OCI-LY3 (cell line): ENCODE measurements around the gene CEP41.

ENCODE experiments used
- H2AFZ ChIP-seq: fragments of 200-600, 300-600 bp; shearing (Covaris generic); 2 replicates; pipeline ENCODE4 v1.6.0; 2014; ENCODE audit warnings: antibody characterized with exemption, low read depth, low read length
- H3K27ac ChIP-seq: fragments of 200-600, 300-600 bp; sonication (generic); 2 replicates; pipeline ENCODE4 v1.5.1; 2014; ENCODE audit warnings: mild to moderate bottlenecking, low read length, moderate library complexity, mixed read lengths
- H3K27me3 ChIP-seq: fragments of 200-600, 300-600 bp; sonication (generic); 2 replicates; pipeline ENCODE4 v1.6.1; 2014; ENCODE audit warnings: low read depth, low read length, mixed read lengths
- H3K36me3 ChIP-seq: fragments of 200-600, 300-600 bp; sonication (generic); replicated peaks from 2 replicates; pipeline ENCODE3; 2014; ENCODE audit warnings: low read depth, low read length, mixed read lengths
- H3K4me1 ChIP-seq: fragments of 300-600, 200-600 bp; sonication (generic); 2 replicates; pipeline ENCODE4 v1.6.1; 2014; ENCODE audit warnings: low read length, mixed read lengths
- H3K4me2 ChIP-seq: fragments of 200-600, 300-600 bp; sonication (generic); 2 replicates; pipeline ENCODE4 v1.6.1; 2014; ENCODE audit warnings: low read length, mixed read lengths
- H3K4me3 ChIP-seq: fragments of 300-600, 200-600 bp; sonication (generic); 2 replicates; pipeline ENCODE4 v1.5.1; 2014; ENCODE audit warnings: antibody characterized with exemption, mild to moderate bottlenecking, low read length, moderate library complexity
- H3K79me2 ChIP-seq: fragments of 300-600, 200-600 bp; shearing (Covaris generic); 2 replicates; pipeline ENCODE4 v1.6.1; 2014; ENCODE audit warnings: mild to moderate bottlenecking, low read length, mixed read lengths
- H3K9ac ChIP-seq: fragments of 300-600, 200-600 bp; shearing (Covaris generic); 2 replicates; pipeline ENCODE4 v1.6.0; 2014; ENCODE audit warnings: mild to moderate bottlenecking, low read length, moderate library complexity
- H3K9me3 ChIP-seq: fragments of 200-600, 300-600 bp; shearing (Covaris generic); 2 replicates; pipeline ENCODE4 v1.6.1; 2014; ENCODE audit warnings: low read length, mixed read lengths; ENCODE audit not compliant: insufficient read depth
- H4K20me1 ChIP-seq: fragments of 200-600, 300-600 bp; sonication (generic); 2 replicates; pipeline ENCODE4 v1.6.1; 2016; ENCODE audit warnings: low read length, mixed read lengths; ENCODE audit not compliant: insufficient read depth
- CTCF ChIP-seq: fragments of 200-600, 300-600 bp; sonication (generic); IDR thresholded peaks from 2 replicates; pipeline ENCODE4 v1.5.1; 2014; ENCODE audit warnings: antibody characterized with exemption, low read length, low read depth
- EZH2phosphoT487 ChIP-seq: fragments of 200-600 bp; shearing (Covaris generic); IDR thresholded peaks from 2 replicates; pipeline ENCODE4 v1.6.1; 2018; ENCODE audit warnings: antibody characterized with exemption, mixed run types, low read depth

The CEP41 gene

GRCh38 chr7:130362251-130362816 lies 78.5 kb downstream of the CEP41 start:
- no peaks in the 10 kb centered on the region for H3K27me3 ChIP-seq
- peaks cover 12% of the 10 kb centered on the region; the same call in 1 of the 2 replicates for H3K9me3 ChIP-seq
- no peak overlapping the region for H3K4me2 ChIP-seq
- peaks cover 3% of the 10 kb centered on the region; the same call in 1 of the 2 replicates for H3K4me1 ChIP-seq
- TF ChIP-seq EZH2phosphoT487: no peak
- no peak for TF ChIP-seq CTCF
- no peak overlapping the region for H2AFZ ChIP-seq
- no peaks in the 10 kb centered on the region for H3K36me3 ChIP-seq
- no peaks in the 10 kb centered on the region for H4K20me1 ChIP-seq
- H3K27ac ChIP-seq: no peak overlapping the region
- no peaks in the 10 kb centered on the region for H3K79me2 ChIP-seq
- H3K4me3 ChIP-seq: no peak overlapping the region
- no peak overlapping the region for H3K9ac ChIP-seq

DNA sequence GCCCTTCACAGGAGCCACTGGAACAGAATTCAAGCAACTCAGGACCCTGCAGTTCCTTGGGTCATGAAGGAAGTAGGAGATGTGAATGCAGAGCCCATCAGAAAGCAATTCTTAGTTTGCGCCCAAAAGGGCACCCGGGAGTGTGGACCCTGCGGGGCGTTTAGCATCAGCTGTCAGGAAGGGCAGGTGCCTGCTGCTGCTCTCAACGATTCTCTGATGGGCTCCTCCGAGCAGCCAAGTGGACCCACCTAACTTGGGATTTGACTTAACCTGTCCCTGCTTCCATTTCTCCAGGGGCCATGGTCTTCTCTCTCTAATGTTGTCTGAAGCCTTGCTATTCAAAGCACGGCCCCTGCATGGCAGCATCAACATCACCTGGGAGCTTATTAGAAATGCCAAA lies 79.1 kb downstream of the CEP41 start:
- H4K20me1 ChIP-seq: no peaks in the 10 kb centered on the region
- H3K36me3 ChIP-seq: no peaks in the 10 kb centered on the region
- no peak overlapping the region for H3K4me2 ChIP-seq
- H3K9me3 ChIP-seq: peaks cover 12% of the 10 kb centered on the region; the same call in 1 of the 2 replicates
- no peak overlapping the region for H3K27ac ChIP-seq
- H3K79me2 ChIP-seq: no peaks in the 10 kb centered on the region
- H3K4me1 ChIP-seq: peaks cover 3% of the 10 kb centered on the region; the same call in 1 of the 2 replicates
- no peak overlapping the region for H3K4me3 ChIP-seq
- TF ChIP-seq CTCF (no peak), EZH2phosphoT487 (no peak)
- H3K9ac ChIP-seq: no peak overlapping the region
- H3K27me3 ChIP-seq: no peaks in the 10 kb centered on the region
- no peak overlapping the region for H2AFZ ChIP-seq

GRCh38 chr7:130360518-130360917 lies 80.3 kb downstream of the CEP41 start:
- Histone ChIP-seq H3K4me3 (no peak overlapping the region), H4K20me1 (no peaks in the 10 kb centered on the region), H3K9me3 (peaks cover 12% of the 10 kb centered on the region; the same call in 1 of the 2 replicates), H3K27me3 (no peaks in the 10 kb centered on the region), H3K27ac (no peak overlapping the region), H3K4me1 (no peaks in the 10 kb centered on the region), H3K79me2 (no peaks in the 10 kb centered on the region), H2AFZ (no peak overlapping the region), H3K36me3 (no peaks in the 10 kb centered on the region), H3K4me2 (no peak overlapping the region), H3K9ac (no peak overlapping the region)
- TF ChIP-seq CTCF: no peak
- TF ChIP-seq EZH2phosphoT487: no peak

- no peak for TF ChIP-seq CTCF
- no peak for TF ChIP-seq EZH2phosphoT487
- Histone ChIP-seq H3K4me1 (no peaks in the 10 kb centered on the region), H3K27ac (no peak overlapping the region), H4K20me1 (no peaks in the 10 kb centered on the region), H3K36me3 (no peaks in the 10 kb centered on the region), H3K27me3 (no peaks in the 10 kb centered on the region), H3K9me3 (0 out of 2 replicates have a peak, but pooled peaks cover 7% of the 10 kb centered on the region), H3K4me2 (no peak overlapping the region), H3K4me3 (no peak overlapping the region), H3K79me2 (no peaks in the 10 kb centered on the region), H3K9ac (no peak overlapping the region), H2AFZ (no peak overlapping the region)
These were observed 81.4 kb downstream of the CEP41 start for GRCh38 chr7:130359276-130359857.
